Testis (tissue), 2 donors: ENCODE measurements around the gene IGBP1.

Experiments
- POLR2A ChIP-seq: fragments of 450-650 bp; IDR thresholded peaks from one replicate; pipeline ENCODE4 v1.6.1; 2017; ENCODE audit warnings: antibody characterized with exemption, mild to moderate bottlenecking, moderate library complexity
- TF ChIP-seq, protein P1 (sequence below), 3 experiments: fragments of 450-650 bp in 2 of 3; fragments of 200-600 bp in 1 of 3; sonication (generic) in 1 of 3; IDR thresholded peaks; one replicate each; pipeline ENCODE4 v1.5.1; 2016 to 2019; ENCODE audit warnings: antibody characterized with exemption in 3 of 3, mild to moderate bottlenecking in 2 of 3, moderate library complexity in 1 of 3

GRCh38 chrX:70166601-70167590 lies 33.6 kb downstream of the IGBP1 start:
- TF ChIP-seq, protein P1, sequence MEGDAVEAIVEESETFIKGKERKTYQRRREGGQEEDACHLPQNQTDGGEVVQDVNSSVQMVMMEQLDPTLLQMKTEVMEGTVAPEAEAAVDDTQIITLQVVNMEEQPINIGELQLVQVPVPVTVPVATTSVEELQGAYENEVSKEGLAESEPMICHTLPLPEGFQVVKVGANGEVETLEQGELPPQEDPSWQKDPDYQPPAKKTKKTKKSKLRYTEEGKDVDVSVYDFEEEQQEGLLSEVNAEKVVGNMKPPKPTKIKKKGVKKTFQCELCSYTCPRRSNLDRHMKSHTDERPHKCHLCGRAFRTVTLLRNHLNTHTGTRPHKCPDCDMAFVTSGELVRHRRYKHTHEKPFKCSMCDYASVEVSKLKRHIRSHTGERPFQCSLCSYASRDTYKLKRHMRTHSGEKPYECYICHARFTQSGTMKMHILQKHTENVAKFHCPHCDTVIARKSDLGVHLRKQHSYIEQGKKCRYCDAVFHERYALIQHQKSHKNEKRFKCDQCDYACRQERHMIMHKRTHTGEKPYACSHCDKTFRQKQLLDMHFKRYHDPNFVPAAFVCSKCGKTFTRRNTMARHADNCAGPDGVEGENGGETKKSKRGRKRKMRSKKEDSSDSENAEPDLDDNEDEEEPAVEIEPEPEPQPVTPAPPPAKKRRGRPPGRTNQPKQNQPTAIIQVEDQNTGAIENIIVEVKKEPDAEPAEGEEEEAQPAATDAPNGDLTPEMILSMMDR (IDR thresholded peaks at IDR 0.05), result no peak
- TF ChIP-seq POLR2A, result no peak
